ENCODE data around the gene CDC42BPA. TPM values are rescaled to one million over a fixed set of nuclear protein-coding genes. Genes with fewer than 3 reads are reported as not detected.
A peak's percentile ranks its signal among the peaks of the same experiment; 100 is the strongest.

The CDC42BPA gene
- total and polyA plus RNA-seq, 9 of the 15 experiments (the other 6 are each of a cell fraction or from before 2014, with no cell fraction given) = 8.0 to 77.5 (median 52.1) TPM

DNA sequence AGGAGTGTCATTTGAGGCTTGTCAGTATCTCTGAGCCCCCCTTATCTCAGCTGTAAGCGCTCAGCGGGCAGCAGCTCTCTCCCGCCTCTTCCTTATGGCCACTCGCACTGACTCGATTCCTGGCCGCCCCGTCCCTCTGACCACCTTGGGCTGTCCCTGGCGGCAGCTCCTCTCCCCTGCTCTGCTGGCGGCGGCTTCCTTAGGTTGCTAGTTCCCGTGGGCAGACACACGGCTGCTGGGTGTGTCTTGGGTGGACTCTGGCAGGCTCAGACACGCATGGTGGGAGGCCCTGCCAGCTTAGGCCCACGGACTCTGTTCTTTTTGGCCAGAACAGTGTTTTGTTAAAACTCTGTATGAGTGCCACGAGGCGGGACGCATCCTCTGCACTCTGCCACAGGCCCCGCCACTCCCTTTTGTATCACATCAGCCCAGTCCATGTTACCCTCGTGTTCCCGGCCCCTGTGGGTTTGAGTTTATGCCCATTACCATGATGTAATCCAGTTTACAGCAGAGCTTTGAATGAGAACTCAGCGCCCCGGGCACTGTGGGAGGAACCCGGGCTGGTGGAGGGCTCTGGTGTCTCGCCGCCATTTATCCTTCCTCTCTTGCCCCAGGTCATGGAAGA, 332.3 kb downstream of the CDC42BPA start:
- Histone ChIP-seq H3K27me3 (ENCODE audit: control insufficient read depth in 2 of 2, insufficient read depth in 2 of 2, low read length in 2 of 2) (no peaks in the 10 kb centered on the region), H3K4me1 (replicated peaks in 1 of 2; ENCODE audit: control insufficient read depth in 2 of 2, insufficient read depth in 2 of 2, low read length in 2 of 2) (peaks cover 15 to 55% of the 10 kb centered on the region in 2 experiments), H3K27ac (ENCODE audit: extremely low read depth, low read depth, low read length) (no peak overlapping the region), H3K79me2 (ENCODE audit: control insufficient read depth, insufficient read depth, low read length) (no peaks in the 10 kb centered on the region), H3K36me3 (ENCODE audit: control insufficient read depth, insufficient read depth, low read length) (peaks cover 48% of the 10 kb centered on the region), H3K4me2 (ENCODE audit: insufficient read depth, low read length) (no peak overlapping the region), H3K9me3 (replicated peaks; ENCODE audit: control insufficient read depth, insufficient read depth, low read depth, low read length) (no peaks in the 10 kb centered on the region), H3K9ac (ENCODE audit: insufficient read depth in 1 of 2, low read depth in 2 of 2, low read length in 2 of 2) (peak overlapping the region in 1 of 2 experiments; percentile 55; a peak in 2 of 4 replicates), H2AFZ (ENCODE audit: low read depth, low read length) (no peak overlapping the region), H3K4me3 (no peak overlapping the region), H3K9me1 (ENCODE audit: control insufficient read depth, insufficient read depth, low read length) (no peaks in the 10 kb centered on the region), H4K20me1 (replicated peaks; ENCODE audit: control insufficient read depth, insufficient read depth, low read length) (no peaks in the 10 kb centered on the region)
- intact Hi-C loops (cut with micrococcal nuclease) (no loop called here), in situ Hi-C loops (cut with MboI) (no loop called here)
- DNase-seq (ENCODE audit: extremely low read depth in 1 of 4, low spot score in 3 of 4) = peak in 1 of 4 experiments; percentile 23
- ChIA-PET POLR2A (interaction anchor here (0.7 kb wide), 1 partner anchor 341 kb away, joined by 3 read pairs; no protein-coding TSS in a partner anchor), CTCF (ENCODE audit: low intra/inter-chr PET ratio) (no interaction called here)
- FAIRE-seq = no peak
- ATAC-seq = no peak; the same call in 2 of the 3 replicates
- 75% methylated on average over 25 of the region's 25 CpGs for WGBS (ENCODE audit: insufficient coverage, low coverage, missing lambda C conversion rate)
- no TSS peak for BruUV-seq (replicated peaks)
- TF ChIP-seq CHD2 (IDR thresholded peaks at IDR 0.05; ENCODE audit: low read depth, low read length) = no peak
- TF ChIP-seq SUPT5H (IDR thresholded peaks at IDR 0.05) = 0 out of 2 replicates have a peak, but pooled peaks have one; percentile 16
- TF ChIP-seq CAMTA2 (CRISPR knock-in tag; conservative IDR thresholded peaks at IDR 0.05) = no peak
- TF ChIP-seq, protein P1, sequence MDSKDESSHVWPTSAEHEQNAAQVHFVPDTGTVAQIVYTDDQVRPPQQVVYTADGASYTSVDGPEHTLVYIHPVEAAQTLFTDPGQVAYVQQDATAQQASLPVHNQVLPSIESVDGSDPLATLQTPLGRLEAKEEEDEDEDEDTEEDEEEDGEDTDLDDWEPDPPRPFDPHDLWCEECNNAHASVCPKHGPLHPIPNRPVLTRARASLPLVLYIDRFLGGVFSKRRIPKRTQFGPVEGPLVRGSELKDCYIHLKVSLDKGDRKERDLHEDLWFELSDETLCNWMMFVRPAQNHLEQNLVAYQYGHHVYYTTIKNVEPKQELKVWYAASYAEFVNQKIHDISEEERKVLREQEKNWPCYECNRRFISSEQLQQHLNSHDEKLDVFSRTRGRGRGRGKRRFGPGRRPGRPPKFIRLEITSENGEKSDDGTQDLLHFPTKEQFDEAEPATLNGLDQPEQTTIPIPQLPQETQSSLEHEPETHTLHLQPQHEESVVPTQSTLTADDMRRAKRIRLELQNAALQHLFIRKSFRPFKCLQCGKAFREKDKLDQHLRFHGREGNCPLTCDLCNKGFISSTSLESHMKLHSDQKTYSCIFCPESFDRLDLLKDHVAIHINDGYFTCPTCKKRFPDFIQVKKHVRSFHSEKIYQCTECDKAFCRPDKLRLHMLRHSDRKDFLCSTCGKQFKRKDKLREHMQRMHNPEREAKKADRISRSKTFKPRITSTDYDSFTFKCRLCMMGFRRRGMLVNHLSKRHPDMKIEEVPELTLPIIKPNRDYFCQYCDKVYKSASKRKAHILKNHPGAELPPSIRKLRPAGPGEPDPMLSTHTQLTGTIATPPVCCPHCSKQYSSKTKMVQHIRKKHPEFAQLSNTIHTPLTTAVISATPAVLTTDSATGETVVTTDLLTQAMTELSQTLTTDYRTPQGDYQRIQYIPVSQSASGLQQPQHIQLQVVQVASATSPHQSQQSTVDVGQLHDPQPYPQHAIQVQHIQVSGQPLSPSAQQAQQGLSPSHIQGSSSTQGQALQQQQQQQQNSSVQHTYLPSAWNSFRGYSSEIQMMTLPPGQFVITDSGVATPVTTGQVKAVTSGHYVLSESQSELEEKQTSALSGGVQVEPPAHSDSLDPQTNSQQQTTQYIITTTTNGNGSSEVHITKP (IDR thresholded peaks at IDR 0.05; ENCODE audit: partially characterized antibody) = peak; percentile 29
- TF ChIP-seq POLR2A (conservative IDR thresholded peaks at IDR 0.05) = 0 out of 2 replicates have a peak, but pooled peaks have one; percentile 48
- TF ChIP-seq CCAR2 (IDR thresholded peaks at IDR 0.05; ENCODE audit: low read depth, low read length) = no peak
- 0 out of 2 replicates have a peak, but pooled peaks have one; percentile 12 for TF ChIP-seq POLR2AphosphoS5 (IDR thresholded peaks at IDR 0.05; ENCODE audit: control insufficient read depth, insufficient read depth, low read depth, low read length)
- no peak for TF ChIP-seq TAF9B (IDR thresholded peaks at IDR 0.05; ENCODE audit: partially characterized antibody)
- no peak for TF ChIP-seq SREBF2 (CRISPR knock-in tag; IDR thresholded peaks at IDR 0.05)
- TF ChIP-seq HMG20B (CRISPR knock-in tag; IDR thresholded peaks at IDR 0.05) = no peak
- TF ChIP-seq, protein P2, sequence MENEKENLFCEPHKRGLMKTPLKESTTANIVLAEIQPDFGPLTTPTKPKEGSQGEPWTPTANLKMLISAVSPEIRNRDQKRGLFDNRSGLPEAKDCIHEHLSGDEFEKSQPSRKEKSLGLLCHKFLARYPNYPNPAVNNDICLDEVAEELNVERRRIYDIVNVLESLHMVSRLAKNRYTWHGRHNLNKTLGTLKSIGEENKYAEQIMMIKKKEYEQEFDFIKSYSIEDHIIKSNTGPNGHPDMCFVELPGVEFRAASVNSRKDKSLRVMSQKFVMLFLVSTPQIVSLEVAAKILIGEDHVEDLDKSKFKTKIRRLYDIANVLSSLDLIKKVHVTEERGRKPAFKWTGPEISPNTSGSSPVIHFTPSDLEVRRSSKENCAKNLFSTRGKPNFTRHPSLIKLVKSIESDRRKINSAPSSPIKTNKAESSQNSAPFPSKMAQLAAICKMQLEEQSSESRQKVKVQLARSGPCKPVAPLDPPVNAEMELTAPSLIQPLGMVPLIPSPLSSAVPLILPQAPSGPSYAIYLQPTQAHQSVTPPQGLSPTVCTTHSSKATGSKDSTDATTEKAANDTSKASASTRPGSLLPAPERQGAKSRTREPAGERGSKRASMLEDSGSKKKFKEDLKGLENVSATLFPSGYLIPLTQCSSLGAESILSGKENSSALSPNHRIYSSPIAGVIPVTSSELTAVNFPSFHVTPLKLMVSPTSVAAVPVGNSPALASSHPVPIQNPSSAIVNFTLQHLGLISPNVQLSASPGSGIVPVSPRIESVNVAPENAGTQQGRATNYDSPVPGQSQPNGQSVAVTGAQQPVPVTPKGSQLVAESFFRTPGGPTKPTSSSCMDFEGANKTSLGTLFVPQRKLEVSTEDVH (IDR thresholded peaks at IDR 0.05; ENCODE audit: low read depth, partially characterized antibody) = peak; percentile 11
- peak; percentile 24; the same call in 1 of the 2 replicates for TF ChIP-seq CREB1 (IDR thresholded peaks at IDR 0.05)
- no peak for TF ChIP-seq CREB1 (CRISPR knock-in tag; IDR thresholded peaks at IDR 0.05)
- no peak for TF ChIP-seq NR2C2 (CRISPR knock-in tag; IDR thresholded peaks at IDR 0.05)
- TF ChIP-seq NR2C2 (tag; IDR thresholded peaks at IDR 0.05) = no peak
- TF ChIP-seq GATA2 (CRISPR knock-in tag; IDR thresholded peaks at IDR 0.05) = no peak
- TF ChIP-seq EP400 (IDR thresholded peaks at IDR 0.05) = no peak
- TF ChIP-seq RBM15 (IDR thresholded peaks at IDR 0.05; ENCODE audit: insufficient read depth, low read length) = no peak
